Fibroblast of lung (primary cell): ENCODE results near the gene UBIAD1.

ENCODE experiments used
- EZH2 ChIP-seq: IDR thresholded peaks from 2 replicates; pipeline ENCODE4 v1.5.1; 2012; ENCODE audit warnings: low read length, control low read depth, mild to moderate bottlenecking; ENCODE audit errors: missing control alignments
- TF ChIP-seq, protein P1 (sequence below), 2 donors: IDR thresholded peaks in 1 of 2; conservative IDR thresholded peaks in 1 of 2; 1 replicate in 1 of 2; 2 replicates in 1 of 2; pipeline ENCODE4 v1.5.1; 2011 to 2012; ENCODE audit warnings: low read length in 2 of 2, control low read depth in 1 of 2, inconsistent platforms in 1 of 2, low read depth in 1 of 2, mild to moderate bottlenecking in 1 of 2

DNA sequence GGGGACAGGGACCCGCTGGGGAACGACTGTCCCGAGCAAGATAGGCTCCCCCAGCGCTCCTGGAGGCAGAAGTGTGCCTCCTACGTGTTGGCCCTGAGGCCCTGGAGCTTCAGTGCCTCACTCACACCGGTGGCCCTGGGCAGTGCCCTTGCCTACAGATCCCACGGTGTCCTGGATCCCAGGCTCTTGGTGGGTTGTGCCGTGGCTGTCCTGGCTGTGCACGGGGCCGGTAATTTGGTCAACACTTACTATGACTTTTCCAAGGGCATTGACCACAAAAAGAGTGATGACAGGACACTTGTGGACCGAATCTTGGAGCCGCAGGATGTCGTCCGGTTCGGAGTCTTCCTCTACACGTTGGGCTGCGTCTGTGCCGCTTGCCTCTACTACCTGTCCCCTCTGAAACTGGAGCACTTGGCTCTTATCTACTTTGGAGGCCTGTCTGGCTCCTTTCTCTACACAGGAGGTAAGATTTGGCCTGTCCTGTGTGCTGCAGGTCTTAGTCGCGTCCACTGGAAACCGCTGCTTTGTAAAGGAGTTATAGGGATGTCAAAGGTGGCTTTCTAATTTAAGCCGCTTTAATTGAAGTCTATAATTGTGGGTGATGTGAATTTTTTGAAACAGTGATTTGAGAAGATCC lies 717 bp downstream of the UBIAD1 start:
- TF ChIP-seq, protein P1, sequence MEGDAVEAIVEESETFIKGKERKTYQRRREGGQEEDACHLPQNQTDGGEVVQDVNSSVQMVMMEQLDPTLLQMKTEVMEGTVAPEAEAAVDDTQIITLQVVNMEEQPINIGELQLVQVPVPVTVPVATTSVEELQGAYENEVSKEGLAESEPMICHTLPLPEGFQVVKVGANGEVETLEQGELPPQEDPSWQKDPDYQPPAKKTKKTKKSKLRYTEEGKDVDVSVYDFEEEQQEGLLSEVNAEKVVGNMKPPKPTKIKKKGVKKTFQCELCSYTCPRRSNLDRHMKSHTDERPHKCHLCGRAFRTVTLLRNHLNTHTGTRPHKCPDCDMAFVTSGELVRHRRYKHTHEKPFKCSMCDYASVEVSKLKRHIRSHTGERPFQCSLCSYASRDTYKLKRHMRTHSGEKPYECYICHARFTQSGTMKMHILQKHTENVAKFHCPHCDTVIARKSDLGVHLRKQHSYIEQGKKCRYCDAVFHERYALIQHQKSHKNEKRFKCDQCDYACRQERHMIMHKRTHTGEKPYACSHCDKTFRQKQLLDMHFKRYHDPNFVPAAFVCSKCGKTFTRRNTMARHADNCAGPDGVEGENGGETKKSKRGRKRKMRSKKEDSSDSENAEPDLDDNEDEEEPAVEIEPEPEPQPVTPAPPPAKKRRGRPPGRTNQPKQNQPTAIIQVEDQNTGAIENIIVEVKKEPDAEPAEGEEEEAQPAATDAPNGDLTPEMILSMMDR (conservative IDR thresholded peaks at IDR 0.05 in 1 of 2, IDR thresholded peaks at IDR 0.05 in 1 of 2; ENCODE audit: low read depth in 1 of 2, low read length in 2 of 2): no peak
- TF ChIP-seq EZH2: no peak
